ENCODE data around the gene MTCP1. TPM values are rescaled to one million over a fixed set of nuclear protein-coding genes. Genes with fewer than 3 reads are reported as not detected.

The MTCP1 gene
- total RNA-seq (2022; extraction: Qiagen RNA extraction): 13.0 to 23.3 TPM (median 20.8 TPM) in 5 replicates

GRCh38 chrX:155070975-155071693 lies at the start of gene MTCP1, which contains the start of the genes BRCC3 and CMC4:
TSS of gene MTCP1 (minus strand) at chrX:155071136. CDS start at chrX:155066010, 5,126 bp downstream.
TSS of gene BRCC3 (plus strand) at chrX:155071508. CDS start at chrX:155071528, 20 bp downstream.
TSS of gene CMC4 (minus strand) at chrX:155071136. CDS start at chrX:155064023, 7,113 bp downstream.

DNA sequence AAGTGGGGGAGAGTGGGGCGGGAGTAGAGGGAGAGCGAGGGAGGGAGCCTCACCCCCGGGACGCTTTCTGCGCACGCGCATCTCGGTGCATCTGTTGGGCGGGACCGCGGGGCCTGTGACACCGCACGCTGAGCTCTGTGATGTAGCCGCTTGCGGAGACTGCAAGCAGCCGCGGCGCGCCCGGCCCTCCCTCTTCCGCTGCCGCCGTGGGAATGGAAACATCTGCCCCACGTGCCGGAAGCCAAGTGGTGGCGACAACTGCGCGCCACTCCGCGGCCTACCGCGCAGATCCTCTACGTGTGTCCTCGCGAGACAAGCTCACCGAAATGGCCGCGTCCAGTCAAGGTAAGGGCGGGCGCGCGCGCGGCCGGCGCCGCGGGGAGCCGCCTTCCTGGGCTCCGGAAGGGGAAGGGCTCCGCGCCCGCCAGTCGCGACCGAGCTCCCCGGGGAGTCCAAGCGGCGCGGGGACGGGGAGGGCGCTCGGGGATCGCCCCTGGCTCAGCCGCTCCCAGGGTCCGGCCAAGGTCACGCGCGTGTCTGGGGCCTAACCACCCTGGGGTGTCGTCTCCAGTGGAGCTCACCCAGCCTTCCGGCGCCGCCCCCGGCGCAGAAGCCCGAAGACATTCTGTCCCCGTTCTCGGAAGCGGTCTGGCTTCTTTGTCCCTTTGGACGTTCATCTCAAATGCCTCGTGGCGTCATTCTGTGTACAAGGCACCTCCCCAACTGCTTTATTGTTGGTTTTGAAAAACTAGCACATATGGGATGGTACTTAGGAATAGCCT lies 44.0 kb downstream of the MTCP1 start, which contains the start of gene FUNDC2:
FUNDC2 (plus strand) TSS at position 118 of the 782 bp plus-strand sequence; CDS start at position 213, 95 bp downstream.

GRCh38 chrX:155022585-155022984 lies 48.4 kb downstream of the MTCP1 start, which contains the start of gene F8:
TSS of gene F8 (minus strand) at chrX:155022723. CDS start at chrX:155022552, 171 bp downstream.

Other genes starting within 250 kb of the MTCP1 start
- gene SMIM9, start 236.5 kb downstream of the MTCP1 start, total RNA-seq (2022; extraction: Qiagen RNA extraction): not detected in 5 replicates
- 58.8 to 96.9 TPM (median 89.7 TPM) in 5 replicates for gene F8A1, start 184.8 kb downstream of the MTCP1 start, total RNA-seq (2022; extraction: Qiagen RNA extraction)
- gene F8, start 48.4 kb downstream of the MTCP1 start, total RNA-seq (2022; extraction: Qiagen RNA extraction): 3.6 to 4.8 TPM (median 4.5 TPM) in 5 replicates
- gene FUNDC2, start 44.3 kb downstream of the MTCP1 start, total RNA-seq (2022; extraction: Qiagen RNA extraction): 94.5 to 121 TPM (median 117 TPM) in 5 replicates
- 14.1 to 18.3 TPM (median 16.6 TPM) in 5 replicates for gene CMC4, start within 50 bp of the MTCP1 start, total RNA-seq (2022; extraction: Qiagen RNA extraction)
- gene BRCC3, start 372 bp upstream of the MTCP1 start, total RNA-seq (2022; extraction: Qiagen RNA extraction): 23.9 to 31.6 TPM (median 26.7 TPM) in 5 replicates
- gene VBP1, start 145.3 kb upstream of the MTCP1 start, total RNA-seq (2022; extraction: Qiagen RNA extraction): 47.0 to 62.0 TPM (median 51.5 TPM) in 5 replicates
- gene RAB39B, start 193.4 kb upstream of the MTCP1 start, total RNA-seq (2022; extraction: Qiagen RNA extraction): 0.65 to 0.93 TPM (median 0.73 TPM) in 5 replicates